ENCODE results near the gene ELL.

The ELL gene

GRCh38 chr19:18466354-18466753 lies 55.5 kb downstream of the ELL start:
- DNase-seq, result no peak

GRCh38 chr19:18465964-18466339 lies 55.9 kb downstream of the ELL start:
- DNase-seq, result no peak

- DNase-seq, result no peak
Observed at GRCh38 chr19:18465214-18465963, 56.5 kb downstream of the ELL start.

GRCh38 chr19:18464646-18465045 lies 57.2 kb downstream of the ELL start:
- DNase-seq, result peak; percentile 94

GRCh38 chr19:18461471-18461870 lies 60.4 kb downstream of the ELL start:
- DNase-seq, result no peak

- DNase-seq, result no peak
Observed at GRCh38 chr19:18460900-18461299, 61.0 kb downstream of the ELL start.

- no peak for DNase-seq
Observed at GRCh38 chr19:18457483-18458331, 64.2 kb downstream of the ELL start.

- DNase-seq, result no peak
Observed at GRCh38 chr19:18456974-18457373, 64.9 kb downstream of the ELL start.

GRCh38 chr19:18456279-18456678 lies 65.6 kb downstream of the ELL start:
- DNase-seq, result no peak

GRCh38 chr19:18453269-18454024 lies 68.4 kb downstream of the ELL start:
- no peak for DNase-seq

GRCh38 chr19:18452386-18452785 lies 69.5 kb downstream of the ELL start:
- DNase-seq, result no peak

GRCh38 chr19:18450931-18451836 lies 70.7 kb downstream of the ELL start:
- peak; percentile 79 for DNase-seq

GRCh38 chr19:18450021-18450930 lies 71.6 kb downstream of the ELL start:
- no peak for DNase-seq

GRCh38 chr19:18449552-18449951 lies 72.3 kb downstream of the ELL start:
- no peak for DNase-seq

GRCh38 chr19:18446811-18447359 lies 75.0 kb downstream of the ELL start:
- no peak for DNase-seq

GRCh38 chr19:18446145-18446810 lies 75.6 kb downstream of the ELL start:
- DNase-seq, result no peak

- DNase-seq, result no peak
Observed at GRCh38 chr19:18445262-18445948, 76.5 kb downstream of the ELL start.

- DNase-seq, result no peak
Observed at GRCh38 chr19:18444513-18444912, 77.4 kb downstream of the ELL start.

- DNase-seq, result no peak
Observed at GRCh38 chr19:18443831-18444230, 78.0 kb downstream of the ELL start.

GRCh38 chr19:18443406-18443805 lies 78.5 kb downstream of the ELL start:
- no peak for DNase-seq

All from COR-L47 (cell line).